EH (cell line): Measurements from ENCODE around the gene NPIPB6.

Experiments used
- DNase-seq: peaks from one replicate; pipeline ENCODE4 v3.0.0-alpha.2; 2015; ENCODE audit warnings: low read depth

The NPIPB6 gene

GRCh38 chr16:28297784-28298510 is 65.4 kb downstream of the NPIPB6 start:
- no peak for DNase-seq

DNA sequence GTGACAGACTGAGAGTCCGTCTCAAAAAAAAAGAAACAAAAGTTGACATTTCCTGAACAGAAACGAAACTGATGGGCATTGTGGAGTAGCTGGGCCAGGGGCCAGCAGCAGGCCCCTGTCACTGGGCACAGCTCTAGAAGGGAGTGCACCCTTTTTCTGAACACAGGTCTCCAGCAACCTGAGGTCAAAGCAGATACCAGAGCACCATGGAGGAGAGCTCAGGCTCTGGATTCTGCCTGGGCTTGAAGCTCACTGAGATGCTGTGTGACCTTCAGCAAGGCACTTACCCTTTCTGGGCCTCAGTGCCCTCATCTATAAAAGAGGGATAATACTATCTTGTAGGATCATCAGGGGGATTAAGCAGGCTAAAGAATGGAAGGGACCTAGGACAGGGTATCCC is 66.0 kb downstream of the NPIPB6 start:
- no peak for DNase-seq

DNA sequence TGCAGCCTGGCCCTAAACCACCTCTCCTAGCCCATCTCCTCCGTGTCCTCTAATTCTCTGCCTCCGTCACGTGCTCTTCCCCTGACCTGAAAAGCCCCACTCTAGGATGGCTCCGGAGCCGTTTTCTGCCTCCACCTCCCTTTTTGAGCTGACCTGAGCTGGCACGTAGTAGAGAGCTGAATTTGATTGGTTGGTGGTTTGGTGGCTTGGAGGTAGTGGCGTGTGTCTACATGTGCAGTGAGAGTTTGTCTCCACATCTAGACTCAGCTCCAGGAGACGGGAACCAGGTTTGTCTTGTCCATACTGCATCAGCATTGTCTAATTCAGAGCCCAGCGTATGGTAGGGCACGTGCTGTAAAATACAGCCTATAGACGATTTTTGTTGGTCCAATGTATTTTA is 68.0 kb downstream of the NPIPB6 start:
- no peak for DNase-seq

DNA sequence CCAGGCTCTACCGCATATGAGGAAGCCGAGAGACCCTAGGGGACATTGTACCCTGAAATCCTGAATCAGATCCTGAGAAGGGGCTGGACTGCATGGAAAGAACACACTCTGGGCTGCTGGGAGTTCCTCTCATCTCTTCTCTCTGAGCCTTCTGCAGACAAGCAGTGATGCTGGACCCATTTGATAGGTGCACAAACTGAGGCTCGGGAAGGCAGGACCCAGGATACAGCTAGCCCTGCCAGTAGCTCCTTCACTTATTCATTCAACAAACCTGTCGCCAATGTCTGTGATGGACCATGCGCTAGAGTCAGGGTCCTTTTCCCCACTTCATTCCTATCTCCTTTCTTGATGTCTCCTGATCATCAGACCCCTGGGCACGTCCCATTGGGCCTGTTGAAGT is 69.1 kb downstream of the NPIPB6 start:
- DNase-seq, result no peak

GRCh38 chr16:28293601-28293960 is 69.7 kb downstream of the NPIPB6 start:
- no peak for DNase-seq

DNA sequence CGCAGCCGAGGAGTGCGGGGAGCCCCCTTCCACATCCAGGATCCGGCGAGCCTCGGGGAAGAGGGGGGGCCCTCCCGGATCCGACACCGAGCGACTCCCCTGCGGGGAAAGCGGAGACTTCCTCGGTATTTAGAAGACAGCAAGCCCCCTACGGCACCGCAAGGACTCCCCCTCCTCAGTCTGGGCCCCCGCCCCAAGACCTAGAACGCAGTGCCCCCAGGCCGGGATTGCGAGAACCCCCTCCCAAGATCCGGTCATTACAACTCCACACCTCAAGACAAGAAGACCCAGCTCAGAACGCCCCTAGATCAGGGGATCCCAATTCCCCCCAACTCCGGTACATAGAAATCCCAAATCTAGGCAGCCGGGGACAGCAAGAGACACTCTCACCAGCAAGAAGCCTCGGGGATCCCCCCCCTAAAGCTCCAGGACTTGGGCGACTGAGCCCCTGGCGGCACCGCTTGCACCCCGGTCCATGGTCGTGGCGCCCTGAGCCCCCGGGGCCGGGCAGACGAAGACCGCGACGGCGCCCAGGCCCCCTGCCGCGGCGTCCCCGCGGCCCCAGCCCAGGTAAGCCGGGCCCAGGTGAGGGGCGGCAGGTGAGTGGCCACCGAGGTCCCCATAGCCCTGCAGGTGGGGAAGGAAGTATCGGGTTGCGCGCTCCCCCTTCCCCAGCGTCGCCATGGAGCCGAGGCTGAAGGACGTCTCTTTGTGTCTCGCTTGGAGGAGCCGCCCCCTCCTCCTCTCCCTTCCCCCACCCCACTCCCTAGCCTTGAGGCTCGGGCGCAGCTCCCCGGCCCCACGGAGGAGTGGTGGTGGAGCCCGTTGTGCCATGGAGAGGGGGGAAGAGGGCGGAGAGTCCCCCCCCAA is 70.3 kb downstream of the NPIPB6 start:
- no peak for DNase-seq
